Fibroblast of lung (primary cell): ENCODE results near the gene NXF3. TPM values are rescaled to one million over a fixed set of nuclear protein-coding genes. Genes with fewer than 3 reads are reported as not detected.
A peak's percentile ranks its signal among the peaks of the same experiment; 100 is the strongest.

Experiments
- DNase-seq, 2 donors: peaks; one replicate each; pipeline versions ENCODE4 v3.0.0 to v3.0.0-alpha.2; 2010; ENCODE audit warnings: low read depth in 2 of 2
- H2AFZ ChIP-seq: 2 replicates; pipeline ENCODE4 v1.5.1; 2012; ENCODE audit warnings: low read length, control low read depth, inconsistent platforms
- H3K27ac ChIP-seq: 2 replicates; pipeline ENCODE4 v1.5.1; 2011; ENCODE audit warnings: low read length, control low read depth; ENCODE audit not compliant: insufficient read depth
- H3K27me3 ChIP-seq: 2 replicates; pipeline ENCODE4 v1.5.1; 2011; ENCODE audit warnings: mild to moderate bottlenecking, low read length; ENCODE audit not compliant: control insufficient read depth, insufficient read depth
- H3K36me3 ChIP-seq: 2 replicates; pipeline ENCODE4 v1.5.1; 2011; ENCODE audit warnings: low read length; ENCODE audit not compliant: control insufficient read depth, insufficient read depth
- H3K4me1 ChIP-seq: 2 replicates; pipeline ENCODE4 v1.5.1; 2011; ENCODE audit warnings: low read length; ENCODE audit not compliant: control insufficient read depth, insufficient read depth; ENCODE audit errors: extremely low read depth
- H3K4me2 ChIP-seq: 2 replicates; pipeline ENCODE4 v1.5.1; 2011; ENCODE audit warnings: low read length, control low read depth; ENCODE audit not compliant: insufficient read depth; ENCODE audit errors: extremely low read depth
- H3K4me3 ChIP-seq, 4 experiments: fragments of 200-600 bp in 1 of 4; sonication (generic) in 1 of 4; replicated peaks in 1 of 4; 2 replicates each; pipeline ENCODE4 v1.5.1; 2011 to 2016; ENCODE audit warnings: low read length in 4 of 4, low read depth in 3 of 4, mild to moderate bottlenecking in 3 of 4, control low read depth in 2 of 4, inconsistent platforms in 1 of 4, mixed read lengths in 1 of 4; ENCODE audit not compliant: insufficient read depth in 1 of 4; ENCODE audit errors: control extremely low read depth in 1 of 4
- H3K79me2 ChIP-seq: 2 replicates; pipeline ENCODE4 v1.5.1; 2012; ENCODE audit warnings: mild to moderate bottlenecking, low read length, inconsistent platforms; ENCODE audit not compliant: control insufficient read depth, insufficient read depth
- H3K9ac ChIP-seq: 2 replicates; pipeline ENCODE4 v1.5.1; 2011; ENCODE audit warnings: mild to moderate bottlenecking, low read length, control low read depth; ENCODE audit not compliant: insufficient read depth
- H3K9me3 ChIP-seq: 2 replicates; pipeline ENCODE4 v1.5.1; 2012; ENCODE audit warnings: low read depth, low read length; ENCODE audit not compliant: control insufficient read depth, insufficient read depth
- H4K20me1 ChIP-seq: 2 replicates; pipeline ENCODE4 v1.5.1; 2011; ENCODE audit warnings: low read length; ENCODE audit not compliant: control insufficient read depth, insufficient read depth; ENCODE audit errors: extremely low read depth
- EZH2 ChIP-seq: IDR thresholded peaks from 2 replicates; pipeline ENCODE4 v1.5.1; 2012; ENCODE audit warnings: low read length, control low read depth, mild to moderate bottlenecking; ENCODE audit errors: missing control alignments
- polyA plus RNA-seq, 2 donors: library from polyadenylated mRNA; depleted of rRNA in 1 of 2; stranded (reverse) in 1 of 2; unstranded in 1 of 2; fragments of >200 nt; gene quantifications; 2 replicates each; pipeline ENCODE4 v1.2.1, GENCODE V29; 2011 to 2012; ENCODE audit warnings: missing spikeins in 1 of 2
- total RNA-seq: library from RNA; depleted of rRNA; stranded (reverse); fragments of >200 nt; gene quantifications from 2 replicates; pipeline ENCODE4 v1.2.1, GENCODE V29; 2014
- TF ChIP-seq, protein P1 (sequence below), 2 donors: IDR thresholded peaks in 1 of 2; conservative IDR thresholded peaks in 1 of 2; 1 replicate in 1 of 2; 2 replicates in 1 of 2; pipeline ENCODE4 v1.5.1; 2011 to 2012; ENCODE audit warnings: low read length in 2 of 2, control low read depth in 1 of 2, inconsistent platforms in 1 of 2, low read depth in 1 of 2, mild to moderate bottlenecking in 1 of 2

NXF3 gene
- total and polyA plus RNA-seq, 2 donors (not counting 1 experiment from before 2014, with no cell fraction given) = 0.54 TPM; not detected in 1

GRCh38 chrX:103073467-103073866 is 19.5 kb downstream of the NXF3 start:
- no peaks in the 10 kb centered on the region for H3K79me2 ChIP-seq
- no peak overlapping the region for H3K4me2 ChIP-seq
- no peaks in the 10 kb centered on the region for H3K4me1 ChIP-seq
- TF ChIP-seq, protein P1, sequence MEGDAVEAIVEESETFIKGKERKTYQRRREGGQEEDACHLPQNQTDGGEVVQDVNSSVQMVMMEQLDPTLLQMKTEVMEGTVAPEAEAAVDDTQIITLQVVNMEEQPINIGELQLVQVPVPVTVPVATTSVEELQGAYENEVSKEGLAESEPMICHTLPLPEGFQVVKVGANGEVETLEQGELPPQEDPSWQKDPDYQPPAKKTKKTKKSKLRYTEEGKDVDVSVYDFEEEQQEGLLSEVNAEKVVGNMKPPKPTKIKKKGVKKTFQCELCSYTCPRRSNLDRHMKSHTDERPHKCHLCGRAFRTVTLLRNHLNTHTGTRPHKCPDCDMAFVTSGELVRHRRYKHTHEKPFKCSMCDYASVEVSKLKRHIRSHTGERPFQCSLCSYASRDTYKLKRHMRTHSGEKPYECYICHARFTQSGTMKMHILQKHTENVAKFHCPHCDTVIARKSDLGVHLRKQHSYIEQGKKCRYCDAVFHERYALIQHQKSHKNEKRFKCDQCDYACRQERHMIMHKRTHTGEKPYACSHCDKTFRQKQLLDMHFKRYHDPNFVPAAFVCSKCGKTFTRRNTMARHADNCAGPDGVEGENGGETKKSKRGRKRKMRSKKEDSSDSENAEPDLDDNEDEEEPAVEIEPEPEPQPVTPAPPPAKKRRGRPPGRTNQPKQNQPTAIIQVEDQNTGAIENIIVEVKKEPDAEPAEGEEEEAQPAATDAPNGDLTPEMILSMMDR (conservative IDR thresholded peaks at IDR 0.05 in 1 of 2, IDR thresholded peaks at IDR 0.05 in 1 of 2; ENCODE audit: low read depth in 1 of 2, low read length in 2 of 2) = no peak
- TF ChIP-seq EZH2 = no peak
- no peak overlapping the region for H2AFZ ChIP-seq
- no peaks in the 10 kb centered on the region for H3K9me3 ChIP-seq
- H3K27me3 ChIP-seq = no peaks in the 10 kb centered on the region
- H3K27ac ChIP-seq = no peak overlapping the region
- no peak overlapping the region for H3K9ac ChIP-seq
- H3K36me3 ChIP-seq = no peaks in the 10 kb centered on the region
- no peak overlapping the region for H3K4me3 ChIP-seq
- peak in 1 of 2 donors; percentile 13 for DNase-seq
- no peaks in the 10 kb centered on the region for H4K20me1 ChIP-seq

DNA sequence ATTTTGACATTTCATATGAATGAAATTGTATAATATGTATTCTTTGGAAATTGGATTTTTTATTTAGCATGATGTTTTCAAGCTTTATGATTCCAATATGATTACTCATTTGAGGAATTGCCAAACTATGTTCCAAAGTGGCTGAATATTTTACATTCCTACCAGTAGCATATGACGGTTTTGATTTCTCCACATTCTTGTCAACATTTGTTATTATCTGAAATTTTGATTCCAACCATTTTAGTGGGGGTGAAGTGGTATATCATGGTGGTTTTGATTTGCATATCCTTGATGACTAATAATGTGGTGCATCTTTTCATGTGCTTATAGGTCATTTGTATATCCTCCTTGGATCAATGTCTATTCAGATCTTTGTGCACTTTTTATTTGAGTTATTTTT is 26.3 kb downstream of the NXF3 start:
- TF ChIP-seq EZH2 = no peak
- TF ChIP-seq, protein P1 (conservative IDR thresholded peaks at IDR 0.05 in 1 of 2, IDR thresholded peaks at IDR 0.05 in 1 of 2; ENCODE audit: low read depth in 1 of 2, low read length in 2 of 2) = no peak
- H3K36me3 ChIP-seq = no peaks in the 10 kb centered on the region
- no peak overlapping the region for H3K9ac ChIP-seq

GRCh38 chrX:103063918-103064434 is 29.0 kb downstream of the NXF3 start, which contains the start of gene BEX1:
BEX1 (minus strand) TSS chrX:103064171; CDS start chrX:103063274, 897 bp downstream.
- H2AFZ ChIP-seq = no peak within 1 kb of the TSS
- no peaks in the 10 kb centered on the region for H3K27me3 ChIP-seq
- no peaks in the 10 kb centered on the region for H3K9me3 ChIP-seq
- no peaks in the 10 kb centered on the region for H4K20me1 ChIP-seq
- DNase-seq = peak; percentile 32 to 52
- no peaks in the 10 kb centered on the region for H3K4me1 ChIP-seq
- peak within 1 kb of the TSS in 2 of 4 experiments; percentile 10 to 28 for H3K4me3 ChIP-seq
- TF ChIP-seq EZH2 = no peak
- TF ChIP-seq, protein P1 (conservative IDR thresholded peaks at IDR 0.05 in 1 of 2, IDR thresholded peaks at IDR 0.05 in 1 of 2; ENCODE audit: low read depth in 1 of 2, low read length in 2 of 2) = no peak
- no peaks in the 10 kb centered on the region for H3K36me3 ChIP-seq
- no peak within 1 kb of the TSS for H3K4me2 ChIP-seq
- H3K79me2 ChIP-seq = no peaks in the 10 kb centered on the region
- H3K9ac ChIP-seq = peak within 1 kb of the TSS; percentile 37
- H3K27ac ChIP-seq = no peak within 1 kb of the TSS

More for the DNA sequence above, 26.3 kb downstream of the NXF3 start:
- Histone ChIP-seq H2AFZ (no peak overlapping the region), H4K20me1 (no peaks in the 10 kb centered on the region), H3K27ac (no peak overlapping the region), H3K9me3 (no peaks in the 10 kb centered on the region), H3K27me3 (no peaks in the 10 kb centered on the region), H3K4me2 (no peak overlapping the region), H3K4me3 (no peak overlapping the region), H3K4me1 (no peaks in the 10 kb centered on the region), H3K79me2 (no peaks in the 10 kb centered on the region)
- peak; percentile 4 to 9 for DNase-seq
